HepG2 (cell line): ENCODE measurements around the gene LOXL3. TPM values are rescaled to one million over a fixed set of nuclear protein-coding genes. Genes with fewer than 3 reads are reported as not detected.

Experiments
- FOXP4 ChIP-seq: sonication (generic); formaldehyde crosslinking; IDR thresholded peaks from 2 replicates; pipeline ENCODE4 v1.4.0; 2020; ENCODE audit warnings: missing genetic modification reagents
- PHF20 ChIP-seq: sonication (generic); formaldehyde crosslinking; IDR thresholded peaks from 2 replicates; pipeline ENCODE4 v1.5.0; 2020; ENCODE audit warnings: mild to moderate bottlenecking, missing genetic modification reagents
- ZBTB33 ChIP-seq: sonication (generic); formaldehyde crosslinking; IDR thresholded peaks from 2 replicates; pipeline ENCODE4 v1.4.0; 2020; ENCODE audit warnings: missing genetic modification reagents
- ZFY ChIP-seq: sonication (generic); formaldehyde crosslinking; IDR thresholded peaks from 2 replicates; pipeline ENCODE4 v1.4.0; 2020; ENCODE audit warnings: missing genetic modification reagents
- polyA plus RNA-seq, 8 experiments: library from polyadenylated mRNA; depleted of rRNA in 3 of 8; stranded (reverse) in 7 of 8; unstranded in 1 of 8; fragments of >200 nt; fragmentation: Illumina TruSeq in 4 of 8; extraction: Trizol in 4 of 8; gene quantifications; 2 replicates each; pipeline versions ENCODE4 v1.2.1 to v1.2.3, GENCODE V29; 2011 to 2016; ENCODE audit warnings: low read depth in 4 of 8, missing spikeins in 1 of 8, mixed read lengths in 1 of 8; ENCODE audit not compliant: insufficient read depth in 1 of 8
- total RNA-seq, 5 experiments: library from RNA; depleted of rRNA; stranded (reverse); fragments of >200 nt; fragmentation: Illumina TruSeq; extraction: Trizol; gene quantifications; 2 replicates each; pipeline ENCODE4 v1.2.3, GENCODE V29; 2016; ENCODE audit warnings: low read depth in 1 of 5
- TF ChIP-seq, protein P1 (sequence below): sonication (generic); formaldehyde crosslinking; IDR thresholded peaks from 2 replicates; pipeline ENCODE4 v1.4.0; 2020; ENCODE audit warnings: missing genetic modification reagents, borderline replicate concordance

Gene LOXL3
- total and polyA plus RNA-seq, 2 of the 13 experiments (the other 11 are each of a cell fraction or from before 2014, with no cell fraction given) = 0.55 to 6.5 TPM

- 0 out of 2 replicates have a peak, but pooled peaks have one; percentile 0 for TF ChIP-seq FOXP4
- TF ChIP-seq ZFY = no peak
- peak; percentile 88 for TF ChIP-seq ZBTB33
- TF ChIP-seq, protein P1, sequence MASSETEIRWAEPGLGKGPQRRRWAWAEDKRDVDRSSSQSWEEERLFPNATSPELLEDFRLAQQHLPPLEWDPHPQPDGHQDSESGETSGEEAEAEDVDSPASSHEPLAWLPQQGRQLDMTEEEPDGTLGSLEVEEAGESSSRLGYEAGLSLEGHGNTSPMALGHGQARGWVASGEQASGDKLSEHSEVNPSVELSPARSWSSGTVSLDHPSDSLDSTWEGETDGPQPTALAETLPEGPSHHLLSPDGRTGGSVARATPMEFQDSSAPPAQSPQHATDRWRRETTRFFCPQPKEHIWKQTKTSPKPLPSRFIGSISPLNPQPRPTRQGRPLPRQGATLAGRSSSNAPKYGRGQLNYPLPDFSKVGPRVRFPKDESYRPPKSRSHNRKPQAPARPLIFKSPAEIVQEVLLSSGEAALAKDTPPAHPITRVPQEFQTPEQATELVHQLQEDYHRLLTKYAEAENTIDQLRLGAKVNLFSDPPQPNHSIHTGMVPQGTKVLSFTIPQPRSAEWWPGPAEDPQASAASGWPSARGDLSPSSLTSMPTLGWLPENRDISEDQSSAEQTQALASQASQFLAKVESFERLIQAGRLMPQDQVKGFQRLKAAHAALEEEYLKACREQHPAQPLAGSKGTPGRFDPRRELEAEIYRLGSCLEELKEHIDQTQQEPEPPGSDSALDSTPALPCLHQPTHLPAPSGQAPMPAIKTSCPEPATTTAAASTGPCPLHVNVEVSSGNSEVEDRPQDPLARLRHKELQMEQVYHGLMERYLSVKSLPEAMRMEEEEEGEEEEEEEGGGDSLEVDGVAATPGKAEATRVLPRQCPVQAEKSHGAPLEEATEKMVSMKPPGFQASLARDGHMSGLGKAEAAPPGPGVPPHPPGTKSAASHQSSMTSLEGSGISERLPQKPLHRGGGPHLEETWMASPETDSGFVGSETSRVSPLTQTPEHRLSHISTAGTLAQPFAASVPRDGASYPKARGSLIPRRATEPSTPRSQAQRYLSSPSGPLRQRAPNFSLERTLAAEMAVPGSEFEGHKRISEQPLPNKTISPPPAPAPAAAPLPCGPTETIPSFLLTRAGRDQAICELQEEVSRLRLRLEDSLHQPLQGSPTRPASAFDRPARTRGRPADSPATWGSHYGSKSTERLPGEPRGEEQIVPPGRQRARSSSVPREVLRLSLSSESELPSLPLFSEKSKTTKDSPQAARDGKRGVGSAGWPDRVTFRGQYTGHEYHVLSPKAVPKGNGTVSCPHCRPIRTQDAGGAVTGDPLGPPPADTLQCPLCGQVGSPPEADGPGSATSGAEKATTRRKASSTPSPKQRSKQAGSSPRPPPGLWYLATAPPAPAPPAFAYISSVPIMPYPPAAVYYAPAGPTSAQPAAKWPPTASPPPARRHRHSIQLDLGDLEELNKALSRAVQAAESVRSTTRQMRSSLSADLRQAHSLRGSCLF (CRISPR knock-in tag) = no peak
- no peak for TF ChIP-seq PHF20 (CRISPR knock-in tag)
These were observed 28.6 kb downstream of the LOXL3 start (continued) for GRCh38 chr2:74524955-74525716.
